ENCODE data around the gene GPAT2. TPM values are rescaled to one million over a fixed set of nuclear protein-coding genes. Genes with fewer than 3 reads are reported as not detected.
A peak's percentile ranks its signal among the peaks of the same experiment; 100 is the strongest.
"Not testable (repeated sequence)": the region's sequence is repeated elsewhere in the genome, so short reads cannot be mapped to it uniquely, and the experiment has no call there.

The GPAT2 gene
- total RNA-seq, 2 donors from 2014 or later: 2.7 to 28.2 TPM

DNA sequence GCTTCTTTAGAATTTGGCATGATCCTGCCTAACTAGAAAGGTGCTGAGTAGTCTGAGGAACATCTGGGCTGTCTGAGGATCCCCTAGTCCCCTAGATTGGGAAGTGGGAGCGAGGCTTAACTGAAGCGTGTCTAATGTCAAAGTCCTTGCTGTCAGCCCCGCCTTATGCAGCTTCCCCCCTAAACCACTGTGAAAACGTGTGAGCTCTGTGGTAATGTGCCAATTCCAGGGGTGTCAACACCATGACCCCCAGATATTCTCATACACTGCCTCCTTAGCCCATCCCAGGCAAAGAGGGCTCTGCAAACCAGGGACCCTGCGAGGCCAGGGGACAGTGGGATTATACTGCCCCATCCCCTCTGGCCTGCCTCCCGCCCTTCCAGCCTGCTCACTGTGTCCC lies 21.1 kb upstream of the GPAT2 start:
- H3K9me3 Mint-ChIP-seq; H3K4me1 Mint-ChIP-seq; H3K27me3 Mint-ChIP-seq; H3K4me3 Mint-ChIP-seq; H3K36me3 Mint-ChIP-seq (ENCODE audit: low read depth); ATAC-seq (replicated peaks); H3K27ac Mint-ChIP-seq: not testable (repeated sequence)

DNA sequence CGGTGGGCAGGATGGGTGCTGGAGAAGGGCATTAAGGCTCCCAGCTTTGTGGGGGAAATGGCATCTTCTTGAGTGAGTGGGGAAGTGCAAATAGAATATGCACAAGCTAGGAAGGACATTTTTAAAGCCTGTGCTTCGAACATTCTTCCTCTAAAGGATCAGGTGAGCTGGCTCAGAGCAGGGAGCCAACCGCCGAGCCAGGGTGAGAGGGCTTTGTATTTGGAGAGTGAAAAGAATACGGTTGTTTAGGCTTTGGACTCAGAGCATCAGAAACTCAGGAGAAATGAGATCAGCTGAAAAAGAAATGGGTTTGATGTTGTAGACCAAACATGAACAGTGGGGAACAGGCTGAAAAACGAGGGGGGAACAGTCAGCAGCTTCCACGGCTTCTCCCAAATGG lies 19.8 kb upstream of the GPAT2 start:
- not testable (repeated sequence) for H3K36me3 Mint-ChIP-seq (ENCODE audit: low read depth); H3K9me3 Mint-ChIP-seq; ATAC-seq (replicated peaks); H3K4me1 Mint-ChIP-seq; H3K4me3 Mint-ChIP-seq; H3K27me3 Mint-ChIP-seq; H3K27ac Mint-ChIP-seq

DNA sequence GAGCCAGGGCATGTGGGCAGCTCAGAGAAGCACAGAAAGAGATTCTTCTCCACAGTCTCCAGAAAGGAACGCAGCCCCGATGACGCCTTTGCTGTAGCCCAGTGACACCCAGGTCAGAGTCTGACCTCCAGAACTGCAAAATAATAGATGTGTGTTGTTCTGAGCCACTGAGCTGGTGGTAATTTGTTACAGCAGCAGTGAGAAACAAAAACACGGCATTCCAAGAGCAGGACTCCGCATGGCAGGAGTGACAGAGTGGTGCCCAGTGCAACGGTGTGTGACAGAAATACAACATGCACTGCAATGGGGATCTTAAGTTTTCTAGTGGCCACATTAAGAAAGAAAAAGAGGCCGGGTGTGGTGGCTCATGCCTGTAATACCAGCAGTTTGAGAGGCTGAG lies 18.7 kb upstream of the GPAT2 start:
- ATAC-seq (replicated peaks); H3K27me3 Mint-ChIP-seq; H3K9me3 Mint-ChIP-seq; H3K4me1 Mint-ChIP-seq; H3K4me3 Mint-ChIP-seq; H3K36me3 Mint-ChIP-seq (ENCODE audit: low read depth); H3K27ac Mint-ChIP-seq: not testable (repeated sequence)

DNA sequence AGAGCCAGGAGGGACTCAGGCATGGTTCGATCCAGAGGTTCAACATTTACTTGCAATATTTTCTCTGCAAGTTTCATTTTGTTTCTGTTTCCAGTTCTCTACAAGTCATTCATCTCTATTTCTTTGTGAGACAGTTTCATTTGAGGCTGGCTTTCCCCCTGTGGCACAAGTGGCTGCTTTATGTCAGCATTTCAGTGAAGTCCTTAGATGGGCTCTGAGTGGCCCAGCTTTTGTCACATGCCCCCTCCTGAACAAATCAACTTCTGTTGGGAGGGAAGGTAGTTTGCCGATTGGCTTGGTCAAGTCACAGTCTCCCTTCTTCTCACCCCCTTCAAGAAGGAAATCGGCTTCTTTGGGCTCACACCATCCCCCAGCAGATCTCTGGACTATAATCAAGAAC lies 17.9 kb upstream of the GPAT2 start:
- H3K4me1 Mint-ChIP-seq; ATAC-seq (replicated peaks); H3K4me3 Mint-ChIP-seq; H3K27me3 Mint-ChIP-seq; H3K36me3 Mint-ChIP-seq (ENCODE audit: low read depth); H3K27ac Mint-ChIP-seq; H3K9me3 Mint-ChIP-seq: not testable (repeated sequence)

DNA sequence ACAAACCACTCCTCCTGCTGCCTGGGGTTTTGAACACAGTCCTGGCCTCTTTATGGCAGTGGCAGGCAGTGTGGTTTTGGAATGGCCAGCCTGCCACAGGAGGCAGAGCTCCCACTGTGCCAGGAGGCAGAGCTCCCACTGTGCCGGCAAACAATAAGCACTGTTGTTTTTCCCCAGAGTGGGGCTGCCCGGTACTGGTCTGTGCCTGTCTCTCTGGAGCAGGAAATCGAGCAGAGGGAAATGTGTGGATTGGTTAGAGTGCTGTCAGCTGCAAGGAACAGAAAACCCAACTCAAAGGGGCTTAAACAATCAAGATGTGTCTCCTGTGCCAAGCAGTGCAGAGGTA lies 15.2 kb upstream of the GPAT2 start:
- not testable (repeated sequence) for ATAC-seq (replicated peaks); H3K27me3 Mint-ChIP-seq; H3K9me3 Mint-ChIP-seq; H3K27ac Mint-ChIP-seq; H3K4me1 Mint-ChIP-seq; H3K36me3 Mint-ChIP-seq (ENCODE audit: low read depth); H3K4me3 Mint-ChIP-seq

DNA sequence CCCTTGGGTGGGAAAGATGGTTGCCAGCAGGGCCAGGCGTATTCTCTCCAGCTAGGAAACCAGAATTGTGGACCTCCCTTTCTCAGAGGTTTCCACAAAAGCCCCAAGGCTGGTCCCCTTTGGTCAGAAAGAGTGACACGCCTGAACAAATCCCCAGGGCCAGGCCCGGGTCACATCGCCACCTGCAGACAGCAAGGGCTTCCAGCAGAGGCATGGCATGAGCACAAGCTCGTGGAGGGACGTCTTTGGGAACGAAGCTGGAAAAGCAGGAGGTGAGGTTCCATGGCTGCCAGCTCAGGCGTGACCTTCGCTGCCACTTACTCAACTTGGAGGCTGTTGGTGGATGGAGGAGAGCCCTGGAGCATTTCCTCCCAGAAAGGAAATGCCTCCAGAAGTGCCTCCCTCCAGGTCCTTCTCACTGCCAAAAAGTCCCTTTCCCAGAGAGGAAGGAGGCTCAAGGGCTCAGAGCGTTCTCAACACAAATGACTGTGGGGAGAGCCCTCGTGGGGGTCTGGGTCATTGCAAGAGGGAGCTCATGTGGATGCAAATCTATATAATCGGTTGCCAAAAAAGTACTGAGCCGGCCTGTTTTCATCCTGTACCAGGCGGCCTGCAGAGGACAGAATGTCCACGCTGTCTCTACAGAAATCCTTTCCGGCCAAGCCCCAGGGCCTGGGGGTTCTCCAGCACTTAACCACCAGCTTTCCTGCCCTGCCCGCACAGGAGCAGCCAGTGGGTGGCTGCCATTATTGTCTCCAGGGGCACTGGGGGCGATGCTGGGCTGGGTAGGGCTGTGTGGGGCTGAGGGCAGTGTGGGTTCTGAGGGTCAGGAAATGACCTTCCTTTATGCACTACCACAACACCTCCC lies 14.6 kb upstream of the GPAT2 start:
- not testable (repeated sequence) for H3K36me3 Mint-ChIP-seq (ENCODE audit: low read depth); H3K4me1 Mint-ChIP-seq; H3K9me3 Mint-ChIP-seq; H3K27me3 Mint-ChIP-seq; H3K27ac Mint-ChIP-seq; H3K4me3 Mint-ChIP-seq
- peak; percentile 7 for ATAC-seq (replicated peaks)

DNA sequence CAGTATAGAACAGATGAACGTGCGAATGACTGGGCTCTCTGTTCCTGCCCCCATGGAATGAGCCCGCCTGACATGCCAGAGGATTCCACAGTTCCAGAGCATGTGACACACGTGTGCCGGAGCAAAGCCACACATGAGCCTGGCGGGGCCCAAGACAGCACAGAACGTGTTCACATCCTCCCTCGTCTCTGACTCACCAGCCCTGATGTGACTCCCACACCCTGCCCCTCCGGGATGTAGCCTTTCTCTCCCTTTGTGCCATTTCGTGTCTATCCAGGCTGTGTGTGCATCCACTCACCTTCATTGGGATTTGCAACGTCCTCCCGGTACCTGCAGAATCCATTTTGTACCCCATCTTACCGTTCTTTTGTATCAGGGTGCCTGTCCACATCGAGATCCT lies 838 bp upstream of the GPAT2 start:
- not testable (repeated sequence) for ATAC-seq (replicated peaks); H3K9me3 Mint-ChIP-seq; H3K4me1 Mint-ChIP-seq; H3K27me3 Mint-ChIP-seq; H3K4me3 Mint-ChIP-seq; H3K36me3 Mint-ChIP-seq (ENCODE audit: low read depth); H3K27ac Mint-ChIP-seq

DNA sequence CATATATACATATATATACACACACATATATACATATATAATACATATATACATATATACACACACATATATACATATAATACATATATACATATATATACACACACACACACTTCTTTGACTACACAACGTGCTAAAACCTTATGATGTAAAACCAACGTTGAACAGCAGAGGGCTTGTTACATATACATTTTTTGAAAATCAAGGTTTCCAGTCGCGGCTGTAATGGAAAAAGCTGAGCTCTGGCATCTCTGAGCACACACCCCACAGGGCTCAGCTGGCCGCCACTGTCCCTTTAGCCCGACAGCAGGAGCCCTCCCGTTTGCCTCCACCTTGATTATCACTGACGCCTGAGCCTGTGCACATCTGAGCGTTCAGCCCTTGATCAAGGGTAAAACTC lies 719 bp downstream of the GPAT2 start:
- not testable (repeated sequence) for ATAC-seq (replicated peaks); H3K4me1 Mint-ChIP-seq

DNA sequence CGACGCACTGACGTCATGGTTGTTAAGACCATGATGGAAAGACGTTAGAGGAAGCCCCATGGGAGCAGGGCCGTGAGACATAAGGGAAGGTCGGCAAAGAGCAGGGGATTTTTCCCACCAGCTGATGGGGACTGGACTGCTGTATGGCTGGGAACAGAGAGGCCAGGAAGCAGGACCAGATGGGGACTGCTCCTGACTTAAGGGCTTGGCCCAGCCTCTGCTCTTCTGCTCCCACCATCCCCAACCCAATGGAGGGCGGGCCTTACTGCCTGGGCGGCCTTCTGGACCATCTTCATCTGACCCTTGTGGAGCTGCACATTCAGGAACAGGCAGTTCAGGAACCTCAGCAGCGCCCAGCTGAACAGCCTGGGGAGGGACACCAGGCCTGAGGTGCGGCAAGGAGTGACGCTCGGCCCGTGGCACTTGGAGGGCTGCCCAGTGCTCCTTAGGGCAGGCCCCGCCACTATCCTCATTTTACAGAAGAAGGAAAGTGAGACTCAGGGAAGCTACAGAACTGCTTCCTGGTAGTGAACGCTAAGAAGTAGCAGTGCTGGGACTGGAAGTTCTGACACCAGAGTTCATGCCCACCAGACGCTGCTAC lies 6.9 kb downstream of the GPAT2 start:
- not testable (repeated sequence) for H3K27me3 Mint-ChIP-seq; H3K4me1 Mint-ChIP-seq; H3K4me3 Mint-ChIP-seq; H3K36me3 Mint-ChIP-seq (ENCODE audit: low read depth); H3K27ac Mint-ChIP-seq; ATAC-seq (replicated peaks); H3K9me3 Mint-ChIP-seq

More for the DNA sequence above, 719 bp downstream of the GPAT2 start:
- not testable (repeated sequence) for H3K27ac Mint-ChIP-seq; H3K27me3 Mint-ChIP-seq; H3K4me3 Mint-ChIP-seq; H3K9me3 Mint-ChIP-seq; H3K36me3 Mint-ChIP-seq (ENCODE audit: low read depth)

DNA sequence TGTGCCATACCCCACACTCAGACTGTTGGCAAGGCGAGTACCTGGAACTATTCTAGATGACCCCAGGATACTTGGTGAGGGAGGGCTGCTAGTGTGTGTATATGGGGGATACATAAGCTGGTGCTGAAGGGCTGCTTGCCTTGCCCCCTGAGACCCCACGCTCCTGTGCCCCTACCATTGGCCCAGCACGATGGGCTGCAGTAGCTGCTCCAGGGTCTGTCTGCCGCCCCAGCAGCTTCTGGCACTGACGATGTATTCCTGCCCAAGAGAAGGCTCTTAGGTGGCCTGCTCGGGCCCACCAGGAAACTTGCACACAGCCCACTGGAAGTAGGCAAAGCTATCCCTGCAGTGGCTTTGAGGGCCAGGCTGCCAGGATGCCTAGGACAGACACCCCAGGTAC lies 9.0 kb downstream of the GPAT2 start:
- not testable (repeated sequence) for H3K27ac Mint-ChIP-seq; ATAC-seq (replicated peaks); H3K4me3 Mint-ChIP-seq; H3K36me3 Mint-ChIP-seq (ENCODE audit: low read depth); H3K4me1 Mint-ChIP-seq; H3K9me3 Mint-ChIP-seq; H3K27me3 Mint-ChIP-seq

DNA sequence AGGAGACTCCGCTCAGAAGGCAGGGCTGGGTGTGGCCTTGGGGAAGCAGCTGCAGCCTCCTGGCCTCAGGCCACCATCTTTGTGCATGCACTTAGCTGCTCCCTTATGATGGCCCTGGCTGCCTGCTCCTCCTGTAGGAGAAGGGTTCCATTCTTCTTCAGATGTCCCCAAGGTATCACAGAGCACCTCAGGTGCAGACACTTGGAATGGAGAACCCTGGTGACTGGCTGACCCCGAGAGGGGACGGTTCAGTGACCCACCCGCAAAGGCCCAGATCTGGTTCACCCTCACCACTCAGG lies 9.6 kb downstream of the GPAT2 start:
- Mint-ChIP-seq H3K4me1 (no peaks in the 10 kb centered on the region), H3K9me3 (no peaks in the 10 kb centered on the region), H3K27me3 (no peaks in the 10 kb centered on the region), H3K36me3 (ENCODE audit: low read depth) (no peaks in the 10 kb centered on the region), H3K27ac (no peak overlapping the region), H3K4me3 (no peak overlapping the region)
- ATAC-seq (replicated peaks): no peak

DNA sequence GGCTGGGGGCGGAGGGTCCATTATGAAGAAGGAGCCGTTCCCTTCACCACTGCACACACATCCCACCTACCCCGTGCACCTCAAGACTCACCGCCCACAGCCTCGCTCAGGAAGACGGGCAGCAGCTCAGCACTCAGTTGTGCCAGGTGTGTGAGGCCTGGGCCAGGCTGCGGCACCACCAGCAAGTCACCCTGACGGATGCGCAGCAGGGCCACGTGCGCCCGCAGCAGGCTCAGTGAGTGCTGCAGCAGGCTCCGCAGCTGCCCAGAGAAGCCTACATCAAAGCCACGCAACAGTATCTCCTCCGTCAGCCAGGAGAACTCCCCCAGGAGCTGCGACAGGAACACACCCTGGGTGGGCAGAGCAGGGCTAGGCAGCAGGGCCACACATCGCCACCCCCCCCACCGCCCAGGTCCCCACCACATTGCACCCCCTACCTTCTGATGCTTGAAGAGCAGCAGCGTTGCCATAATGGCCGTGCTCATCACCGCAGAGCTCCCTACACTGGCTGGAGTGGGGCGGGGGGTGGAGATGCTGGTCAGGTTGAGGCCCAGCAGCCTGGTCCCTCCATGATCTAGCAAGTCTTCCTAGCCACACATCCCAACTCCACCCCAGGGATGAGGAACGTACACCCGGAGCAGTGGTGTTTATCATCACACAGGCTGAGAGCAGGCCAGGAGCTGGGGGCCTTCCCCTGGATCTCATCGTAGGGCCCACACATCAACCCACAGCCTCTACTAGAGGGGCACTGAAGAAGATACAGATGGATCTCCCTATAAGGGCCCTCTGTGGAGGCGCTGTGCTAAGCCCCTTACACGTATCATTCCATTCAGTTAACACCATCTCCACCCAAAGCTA lies 10.2 kb downstream of the GPAT2 start:
- Mint-ChIP-seq H3K4me1 (no peaks in the 10 kb centered on the region), H3K9me3 (no peaks in the 10 kb centered on the region), H3K27me3 (no peaks in the 10 kb centered on the region), H3K4me3 (no peak overlapping the region), H3K27ac (no peak overlapping the region), H3K36me3 (ENCODE audit: low read depth) (no peaks in the 10 kb centered on the region)
- ATAC-seq (replicated peaks): no peak

DNA sequence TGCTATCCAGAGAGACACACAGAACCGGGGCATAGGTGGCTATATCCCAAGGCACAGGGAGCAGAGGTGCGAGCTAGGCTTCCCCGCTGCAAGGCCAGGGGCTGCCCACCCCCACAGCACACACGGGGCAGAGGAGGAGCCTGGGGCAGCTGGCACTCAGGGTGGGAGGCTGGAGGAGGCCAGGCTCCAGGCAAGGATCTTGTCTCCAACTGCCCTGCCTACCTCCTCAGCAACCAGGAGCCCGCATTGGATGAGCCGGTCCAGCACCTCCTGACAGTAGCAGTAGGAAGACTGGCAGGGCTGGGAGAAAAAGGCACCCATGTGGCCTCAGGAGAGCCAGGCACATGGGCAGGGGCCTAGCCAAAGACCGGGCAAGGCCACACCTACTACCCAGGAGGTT lies 11.0 kb downstream of the GPAT2 start:
- not testable (repeated sequence) for H3K4me1 Mint-ChIP-seq; ATAC-seq (replicated peaks); H3K9me3 Mint-ChIP-seq; H3K4me3 Mint-ChIP-seq; H3K36me3 Mint-ChIP-seq (ENCODE audit: low read depth); H3K27me3 Mint-ChIP-seq; H3K27ac Mint-ChIP-seq

DNA sequence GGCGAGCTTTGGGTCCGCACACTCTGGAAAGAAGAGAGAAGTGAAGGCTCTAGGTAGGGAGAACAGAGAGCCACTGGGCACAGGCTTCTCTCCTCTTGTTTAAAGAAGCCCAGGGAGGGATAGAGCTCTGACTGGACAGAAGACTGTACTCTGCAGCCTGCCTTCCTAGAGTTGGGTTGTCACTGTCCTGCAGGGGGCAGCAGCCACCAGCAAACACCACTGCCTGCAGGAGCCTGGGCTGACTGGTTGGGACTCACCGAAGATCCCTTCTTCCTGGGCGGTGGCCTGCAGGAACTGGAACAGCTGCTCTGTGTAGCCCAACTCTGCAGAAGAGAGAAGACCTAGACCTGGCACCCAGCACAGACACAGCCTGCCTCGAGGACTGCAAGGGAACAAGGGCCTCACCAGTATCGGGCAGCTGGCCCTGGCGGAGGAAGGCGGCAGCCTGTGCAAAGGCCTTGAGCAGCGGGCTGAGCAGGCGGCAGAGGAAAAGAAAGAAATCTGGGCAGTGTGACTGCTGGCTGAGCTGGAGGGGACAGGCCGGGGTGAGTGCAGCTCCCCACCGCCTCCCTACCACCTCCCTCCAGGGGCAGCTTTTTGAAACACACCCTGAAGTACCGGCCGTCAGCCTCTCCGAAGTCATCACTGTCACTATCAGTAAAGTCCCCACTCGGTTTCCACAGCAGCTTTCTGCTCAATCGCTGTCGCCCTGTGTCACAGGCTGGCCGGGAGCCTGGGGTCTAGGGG lies 11.8 kb downstream of the GPAT2 start:
- not testable (repeated sequence) for H3K36me3 Mint-ChIP-seq (ENCODE audit: low read depth); H3K4me3 Mint-ChIP-seq; H3K27me3 Mint-ChIP-seq; H3K9me3 Mint-ChIP-seq; H3K27ac Mint-ChIP-seq; H3K4me1 Mint-ChIP-seq
- peak; percentile 88 for ATAC-seq (replicated peaks)

DNA sequence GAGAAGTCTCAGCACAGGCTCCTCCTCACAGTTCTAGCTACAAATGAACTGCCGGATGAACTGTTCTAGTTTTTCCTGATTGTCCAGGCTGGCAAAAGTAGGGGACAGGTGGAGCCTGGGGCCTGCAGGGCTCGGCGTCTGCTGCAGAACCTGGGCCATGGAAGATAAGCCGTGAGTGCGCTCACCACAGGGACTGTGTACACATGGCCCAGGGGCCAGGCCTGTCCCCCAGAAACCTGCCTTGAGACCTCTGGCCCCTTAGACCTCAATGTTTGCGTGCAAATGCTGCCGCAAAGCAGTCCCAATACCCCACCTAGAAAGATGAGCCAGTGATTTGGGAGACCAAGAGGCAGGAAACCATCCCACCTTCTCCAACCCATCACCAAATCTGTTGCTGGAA lies 12.6 kb downstream of the GPAT2 start:
- H3K9me3 Mint-ChIP-seq; H3K4me1 Mint-ChIP-seq; H3K27ac Mint-ChIP-seq; H3K27me3 Mint-ChIP-seq; H3K36me3 Mint-ChIP-seq (ENCODE audit: low read depth); ATAC-seq (replicated peaks); H3K4me3 Mint-ChIP-seq: not testable (repeated sequence)

Data from activated T-helper 17 cell treated with anti-CD3 and anti-CD28 coated beads, Interleukin-2, amount 50 U/mL, for 72 hours (primary cell).